ENCODE data around the gene CSTF1.

The CSTF1 gene

GRCh38 chr20:56422824-56423189, 30.4 kb downstream of the CSTF1 start:
- DNase-seq = no peak
- Mint-ChIP-seq H3K4me1 (peaks cover 16% of the 10 kb centered on the region), H3K27ac (no peak overlapping the region), H3K9me3 (no peaks in the 10 kb centered on the region), H3K4me3 (no peak overlapping the region), H3K36me3 (ENCODE audit: low read depth) (no peaks in the 10 kb centered on the region), H3K27me3 (ENCODE audit: low read depth, poor library complexity) (peaks cover 18% of the 10 kb centered on the region)
- TF ChIP-seq, protein P1, sequence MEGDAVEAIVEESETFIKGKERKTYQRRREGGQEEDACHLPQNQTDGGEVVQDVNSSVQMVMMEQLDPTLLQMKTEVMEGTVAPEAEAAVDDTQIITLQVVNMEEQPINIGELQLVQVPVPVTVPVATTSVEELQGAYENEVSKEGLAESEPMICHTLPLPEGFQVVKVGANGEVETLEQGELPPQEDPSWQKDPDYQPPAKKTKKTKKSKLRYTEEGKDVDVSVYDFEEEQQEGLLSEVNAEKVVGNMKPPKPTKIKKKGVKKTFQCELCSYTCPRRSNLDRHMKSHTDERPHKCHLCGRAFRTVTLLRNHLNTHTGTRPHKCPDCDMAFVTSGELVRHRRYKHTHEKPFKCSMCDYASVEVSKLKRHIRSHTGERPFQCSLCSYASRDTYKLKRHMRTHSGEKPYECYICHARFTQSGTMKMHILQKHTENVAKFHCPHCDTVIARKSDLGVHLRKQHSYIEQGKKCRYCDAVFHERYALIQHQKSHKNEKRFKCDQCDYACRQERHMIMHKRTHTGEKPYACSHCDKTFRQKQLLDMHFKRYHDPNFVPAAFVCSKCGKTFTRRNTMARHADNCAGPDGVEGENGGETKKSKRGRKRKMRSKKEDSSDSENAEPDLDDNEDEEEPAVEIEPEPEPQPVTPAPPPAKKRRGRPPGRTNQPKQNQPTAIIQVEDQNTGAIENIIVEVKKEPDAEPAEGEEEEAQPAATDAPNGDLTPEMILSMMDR (IDR thresholded peaks at IDR 0.05) = no peak

- H3K36me3 Mint-ChIP-seq (ENCODE audit: low read depth) = no peaks in the 10 kb centered on the region
- TF ChIP-seq, protein P1 (IDR thresholded peaks at IDR 0.05) = no peak
- H3K4me1 Mint-ChIP-seq = peaks cover 13% of the 10 kb centered on the region
- peaks cover 18% of the 10 kb centered on the region for H3K27me3 Mint-ChIP-seq (ENCODE audit: low read depth, poor library complexity)
- H3K4me3 Mint-ChIP-seq = no peak overlapping the region
- H3K27ac Mint-ChIP-seq = no peak overlapping the region
- DNase-seq = no peak
- H3K9me3 Mint-ChIP-seq = no peaks in the 10 kb centered on the region
Measured at GRCh38 chr20:56423211-56423610, 30.8 kb downstream of the CSTF1 start.

DNA sequence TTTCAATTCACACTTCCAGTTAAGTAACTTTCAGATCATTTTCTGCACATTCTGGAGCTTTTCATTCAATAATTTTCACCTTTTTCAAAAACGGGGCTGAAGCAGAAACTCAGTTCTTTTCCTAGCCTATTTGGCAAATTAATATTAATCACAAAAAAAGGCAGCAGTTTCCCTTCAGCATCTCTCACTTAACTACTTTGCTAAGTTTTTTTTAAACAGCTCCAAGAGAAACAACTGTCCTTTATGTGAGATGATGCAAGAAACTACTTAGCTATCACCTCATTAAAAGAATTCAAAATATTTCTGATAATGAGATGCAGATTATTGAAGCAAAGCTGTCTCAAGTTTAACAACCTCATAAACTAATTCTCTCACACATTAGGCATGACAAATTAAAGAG, 31.4 kb downstream of the CSTF1 start:
- no peak for DNase-seq
- Mint-ChIP-seq H3K27me3 (ENCODE audit: low read depth, poor library complexity) (peaks cover 20% of the 10 kb centered on the region), H3K4me1 (peaks cover 9% of the 10 kb centered on the region), H3K36me3 (ENCODE audit: low read depth) (no peaks in the 10 kb centered on the region), H3K4me3 (no peak overlapping the region), H3K9me3 (no peaks in the 10 kb centered on the region), H3K27ac (no peak overlapping the region)
- TF ChIP-seq, protein P1 (IDR thresholded peaks at IDR 0.05) = no peak

- Mint-ChIP-seq H3K36me3 (ENCODE audit: low read depth) (no peaks in the 10 kb centered on the region), H3K4me3 (no peak overlapping the region), H3K27me3 (ENCODE audit: low read depth, poor library complexity) (peaks cover 24% of the 10 kb centered on the region), H3K9me3 (no peaks in the 10 kb centered on the region), H3K27ac (no peak overlapping the region), H3K4me1 (peaks cover 7% of the 10 kb centered on the region)
- DNase-seq = no peak
- TF ChIP-seq, protein P1 (IDR thresholded peaks at IDR 0.05) = no peak
Measured at GRCh38 chr20:56424931-56425330, 32.5 kb downstream of the CSTF1 start.

DNA sequence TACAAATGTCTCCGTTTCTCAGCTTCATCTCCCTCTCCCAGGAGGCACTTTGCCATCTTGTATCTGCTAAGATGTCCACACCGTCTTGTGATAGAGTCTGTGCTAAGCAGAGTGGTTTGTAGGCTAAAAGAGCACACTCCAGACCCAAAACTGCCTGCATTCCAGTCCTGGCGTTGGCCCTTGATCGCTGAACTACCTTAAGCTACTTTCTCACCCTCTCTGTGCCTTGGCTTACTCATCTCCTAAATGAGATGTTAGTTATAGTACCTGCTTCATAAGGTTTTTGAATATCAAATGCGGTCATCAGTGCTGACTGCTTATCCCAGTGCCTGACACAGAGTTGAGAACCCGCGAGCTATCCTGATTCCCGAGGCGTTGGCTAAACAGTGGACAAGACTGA, 33.6 kb downstream of the CSTF1 start:
- Mint-ChIP-seq H3K27me3 (ENCODE audit: low read depth, poor library complexity) (peaks cover 30% of the 10 kb centered on the region), H3K4me3 (no peak overlapping the region), H3K36me3 (ENCODE audit: low read depth) (no peaks in the 10 kb centered on the region), H3K27ac (no peak overlapping the region), H3K9me3 (no peaks in the 10 kb centered on the region), H3K4me1 (peaks cover 7% of the 10 kb centered on the region)
- no peak for DNase-seq
- TF ChIP-seq, protein P1 (IDR thresholded peaks at IDR 0.05) = no peak

DNA sequence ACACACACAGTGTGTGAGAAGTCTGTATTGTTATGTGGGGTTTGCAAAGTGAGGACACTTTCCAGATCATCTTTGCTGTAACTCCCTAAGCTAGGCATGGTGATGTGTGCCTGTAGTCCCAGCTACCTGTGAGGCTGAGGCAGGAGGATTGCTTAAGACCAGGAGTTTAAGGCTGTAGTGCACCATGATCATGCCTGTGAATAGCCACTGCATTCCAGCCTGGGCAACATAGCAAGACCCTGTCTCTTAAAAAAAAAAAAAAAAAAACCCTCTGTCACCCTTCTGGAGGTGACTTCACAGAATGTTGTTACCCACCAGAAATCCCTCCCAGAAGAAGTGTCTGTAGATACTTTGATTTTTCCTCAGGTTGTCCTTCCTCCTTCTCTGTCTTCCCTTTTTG, 34.5 kb downstream of the CSTF1 start:
- H3K27me3 Mint-ChIP-seq (ENCODE audit: low read depth, poor library complexity) = peaks cover 32% of the 10 kb centered on the region
- H3K9me3 Mint-ChIP-seq = no peaks in the 10 kb centered on the region
- H3K27ac Mint-ChIP-seq = no peak overlapping the region
- peaks cover 7% of the 10 kb centered on the region for H3K4me1 Mint-ChIP-seq
- DNase-seq = no peak
- no peaks in the 10 kb centered on the region for H3K36me3 Mint-ChIP-seq (ENCODE audit: low read depth)
- TF ChIP-seq, protein P1 (IDR thresholded peaks at IDR 0.05) = no peak
- no peak overlapping the region for H3K4me3 Mint-ChIP-seq
